ENCODE measurements around the gene LMO4. TPM values are rescaled to one million over a fixed set of nuclear protein-coding genes. Genes with fewer than 3 reads are reported as not detected.

The LMO4 gene
- polyA plus RNA-seq, 1 donor (not counting 4 experiments of a cell fraction or from before 2014, with no cell fraction given), result 33.4 TPM

DNA sequence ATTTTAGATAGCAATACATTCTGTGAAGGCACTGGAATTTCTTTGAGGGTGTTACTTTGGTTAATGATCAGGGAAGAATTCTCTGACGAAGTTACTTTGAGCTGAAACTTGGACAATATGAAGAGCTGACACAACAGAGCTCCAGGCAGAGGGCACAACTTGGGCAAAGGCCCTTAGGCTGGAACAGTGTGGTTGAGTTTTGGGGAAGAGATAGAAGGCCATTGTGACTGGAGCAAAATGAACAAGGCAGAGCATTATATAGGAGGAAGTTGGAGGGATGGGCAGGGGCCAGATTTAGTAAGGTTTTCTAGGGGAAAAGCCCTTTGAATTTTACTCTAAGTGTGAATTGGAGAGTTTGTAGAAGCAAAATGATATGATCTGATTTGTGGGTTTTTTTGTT lies 30.9 kb downstream of the LMO4 start:
- DNase-seq (ENCODE audit: low read depth, low spot score), result no peak
- H3K36me3 ChIP-seq (ENCODE audit: control insufficient read depth in 2 of 2, extremely low read depth in 1 of 2, insufficient read depth in 2 of 2, low read length in 2 of 2), result no peaks in the 10 kb centered on the region
- H3K4me2 ChIP-seq (ENCODE audit: control insufficient read depth, extremely low read depth, insufficient read depth, low read depth, low read length), result no peak overlapping the region

GRCh38 chr1:87362063-87362833 lies 33.6 kb downstream of the LMO4 start:
- Histone ChIP-seq H2AFZ (ENCODE audit: control insufficient read depth, low read length) (no peak overlapping the region), H3K9ac (ENCODE audit: control insufficient read depth, extremely low read depth, insufficient read depth, low read length) (no peak overlapping the region), H3K4me1 (ENCODE audit: control insufficient read depth, extremely low read depth, insufficient read depth, low read length) (no peaks in the 10 kb centered on the region), H3K9me3 (ENCODE audit: control insufficient read depth, low read depth, low read length) (no peaks in the 10 kb centered on the region), H3K4me3 (ENCODE audit: control insufficient read depth in 2 of 3, extremely low read depth in 1 of 3, insufficient read depth in 2 of 3, low read depth in 1 of 3, low read length in 3 of 3) (no peak overlapping the region), H3K27ac (ENCODE audit: control insufficient read depth, insufficient read depth, low read length) (no peak overlapping the region), H3K9me1 (ENCODE audit: control insufficient read depth, extremely low read depth, insufficient read depth, low read length) (no peaks in the 10 kb centered on the region), H3K4me2 (ENCODE audit: control insufficient read depth, extremely low read depth, insufficient read depth, low read depth, low read length) (no peak overlapping the region), H4K20me1 (ENCODE audit: control insufficient read depth, extremely low read depth, insufficient read depth, low read length) (no peaks in the 10 kb centered on the region), H3K36me3 (ENCODE audit: control insufficient read depth in 2 of 2, extremely low read depth in 1 of 2, insufficient read depth in 2 of 2, low read length in 2 of 2) (no peaks in the 10 kb centered on the region), H3K27me3 (ENCODE audit: control insufficient read depth, extremely low read depth, insufficient read depth, low read length) (no peaks in the 10 kb centered on the region), H3K79me2 (ENCODE audit: control insufficient read depth, insufficient read depth, low read length) (no peaks in the 10 kb centered on the region)
- DNase-seq (ENCODE audit: low read depth, low spot score) (no peak), FAIRE-seq (no peak)
- TF ChIP-seq EZH2 (IDR thresholded peaks at IDR 0.05; ENCODE audit: low read length) (no peak), CTCF (optimal IDR thresholded peaks at IDR 0.05 in 1 of 3, IDR thresholded peaks at IDR 0.05 in 1 of 3, conservative IDR thresholded peaks at IDR 0.05 in 1 of 3; ENCODE audit: extremely low read depth in 1 of 3, insufficient read depth in 2 of 3, low read length in 3 of 3) (no peak)
- dilution Hi-C loops (cut with MboI; ENCODE audit: extremely low pct_ligation_motif_present, low sequenced_read_pairs), result no loop called here

More for the DNA sequence above, 30.9 kb downstream of the LMO4 start:
- no peaks in the 10 kb centered on the region for H3K4me1 ChIP-seq (ENCODE audit: control insufficient read depth, extremely low read depth, insufficient read depth, low read length)
- H3K4me3 ChIP-seq (ENCODE audit: control insufficient read depth in 2 of 3, extremely low read depth in 1 of 3, insufficient read depth in 2 of 3, low read depth in 1 of 3, low read length in 3 of 3), result no peak overlapping the region
- H3K9ac ChIP-seq (ENCODE audit: control insufficient read depth, extremely low read depth, insufficient read depth, low read length), result no peak overlapping the region
- dilution Hi-C loops (cut with MboI; ENCODE audit: extremely low pct_ligation_motif_present, low sequenced_read_pairs), result no loop called here
- no peak overlapping the region for H2AFZ ChIP-seq (ENCODE audit: control insufficient read depth, low read length)
- H3K9me1 ChIP-seq (ENCODE audit: control insufficient read depth, extremely low read depth, insufficient read depth, low read length), result no peaks in the 10 kb centered on the region
- TF ChIP-seq EZH2 (IDR thresholded peaks at IDR 0.05; ENCODE audit: low read length) (no peak), CTCF (optimal IDR thresholded peaks at IDR 0.05 in 1 of 3, IDR thresholded peaks at IDR 0.05 in 1 of 3, conservative IDR thresholded peaks at IDR 0.05 in 1 of 3; ENCODE audit: extremely low read depth in 1 of 3, insufficient read depth in 2 of 3, low read length in 3 of 3) (no peak)
- no peaks in the 10 kb centered on the region for H3K9me3 ChIP-seq (ENCODE audit: control insufficient read depth, low read depth, low read length)
- no peaks in the 10 kb centered on the region for H3K27me3 ChIP-seq (ENCODE audit: control insufficient read depth, extremely low read depth, insufficient read depth, low read length)
- H3K79me2 ChIP-seq (ENCODE audit: control insufficient read depth, insufficient read depth, low read length), result no peaks in the 10 kb centered on the region
- FAIRE-seq, result no peak
- no peaks in the 10 kb centered on the region for H4K20me1 ChIP-seq (ENCODE audit: control insufficient read depth, extremely low read depth, insufficient read depth, low read length)
- no peak overlapping the region for H3K27ac ChIP-seq (ENCODE audit: control insufficient read depth, insufficient read depth, low read length)
